ENCODE data around the gene CIB4. TPM values are rescaled to one million over a fixed set of nuclear protein-coding genes. Genes with fewer than 3 reads are reported as not detected.

The CIB4 gene
- total RNA-seq = not detected in 2 replicates

- Mint-ChIP-seq H3K27ac (no peak within 1 kb of the TSS), H3K36me3 (ENCODE audit: low read depth) (no peaks in the 10 kb centered on the region), H3K9me3 (no peaks in the 10 kb centered on the region), H3K27me3 (ENCODE audit: low read depth) (peaks cover 15% of the 10 kb centered on the region), H3K4me1 (ENCODE audit: low read depth) (no peaks in the 10 kb centered on the region), H3K4me3 (ENCODE audit: low read depth) (no peak within 1 kb of the TSS)
- no peak for DNase-seq (ENCODE audit: low spot score)
- intact Hi-C loops (cut with micrococcal nuclease) = no loop called here
Measured at GRCh38 chr2:26640781-26641564, at the start of gene CIB4. Gene CIB4 (minus strand): TSS chr2:26641366. CDS start chr2:26641314, 52 bp downstream.

- DNase-seq (ENCODE audit: low spot score) = no peak
- Mint-ChIP-seq H3K9me3 (no peaks in the 10 kb centered on the region), H3K27me3 (ENCODE audit: low read depth) (peaks cover 33% of the 10 kb centered on the region)
Measured at GRCh38 chr2:26687801-26688200, 46.6 kb upstream of the CIB4 start.

GRCh38 chr2:26687328-26687727 lies 46.2 kb upstream of the CIB4 start:
- Mint-ChIP-seq H3K4me1 (ENCODE audit: low read depth) (no peaks in the 10 kb centered on the region), H3K4me3 (ENCODE audit: low read depth) (no peak overlapping the region), H3K27me3 (ENCODE audit: low read depth) (peaks cover 33% of the 10 kb centered on the region), H3K27ac (no peak overlapping the region), H3K36me3 (ENCODE audit: low read depth) (no peaks in the 10 kb centered on the region), H3K9me3 (no peaks in the 10 kb centered on the region)
- DNase-seq (ENCODE audit: low spot score) = no peak
- intact Hi-C loops (cut with micrococcal nuclease) = no loop called here

More at GRCh38 chr2:26687801-26688200, 46.6 kb upstream of the CIB4 start:
- no peaks in the 10 kb centered on the region for H3K36me3 Mint-ChIP-seq (ENCODE audit: low read depth)
- H3K27ac Mint-ChIP-seq = no peak overlapping the region
- H3K4me1 Mint-ChIP-seq (ENCODE audit: low read depth) = no peaks in the 10 kb centered on the region
- intact Hi-C loops (cut with micrococcal nuclease) = no loop called here
- H3K4me3 Mint-ChIP-seq (ENCODE audit: low read depth) = no peak overlapping the region

- Mint-ChIP-seq H3K36me3 (ENCODE audit: low read depth) (no peaks in the 10 kb centered on the region), H3K4me1 (ENCODE audit: low read depth) (no peaks in the 10 kb centered on the region), H3K27ac (no peak overlapping the region), H3K4me3 (ENCODE audit: low read depth) (no peak overlapping the region), H3K27me3 (ENCODE audit: low read depth) (peaks cover 30% of the 10 kb centered on the region), H3K9me3 (no peaks in the 10 kb centered on the region)
- no peak for DNase-seq (ENCODE audit: low spot score)
- intact Hi-C loops (cut with micrococcal nuclease) = no loop called here
Measured at GRCh38 chr2:26685989-26686839, 45.0 kb upstream of the CIB4 start.

- intact Hi-C loops (cut with micrococcal nuclease) = no loop called here
Measured at GRCh38 chr2:26685341-26685740, 44.2 kb upstream of the CIB4 start.

GRCh38 chr2:26683583-26683982 lies 42.4 kb upstream of the CIB4 start:
- Mint-ChIP-seq H3K27ac (no peak overlapping the region), H3K9me3 (no peaks in the 10 kb centered on the region), H3K4me1 (ENCODE audit: low read depth) (no peaks in the 10 kb centered on the region), H3K27me3 (ENCODE audit: low read depth) (peaks cover 21% of the 10 kb centered on the region), H3K4me3 (ENCODE audit: low read depth) (no peak overlapping the region), H3K36me3 (ENCODE audit: low read depth) (no peaks in the 10 kb centered on the region)
- intact Hi-C loops (cut with micrococcal nuclease) = no loop called here
- DNase-seq (ENCODE audit: low spot score) = no peak

More at GRCh38 chr2:26685341-26685740, 44.2 kb upstream of the CIB4 start:
- no peaks in the 10 kb centered on the region for H3K36me3 Mint-ChIP-seq (ENCODE audit: low read depth)
- H3K9me3 Mint-ChIP-seq = no peaks in the 10 kb centered on the region
- no peak for DNase-seq (ENCODE audit: low spot score)
- H3K27ac Mint-ChIP-seq = no peak overlapping the region
- no peak overlapping the region for H3K4me3 Mint-ChIP-seq (ENCODE audit: low read depth)
- no peaks in the 10 kb centered on the region for H3K4me1 Mint-ChIP-seq (ENCODE audit: low read depth)
- peaks cover 24% of the 10 kb centered on the region for H3K27me3 Mint-ChIP-seq (ENCODE audit: low read depth)

GRCh38 chr2:26682155-26682554 lies 41.0 kb upstream of the CIB4 start:
- Mint-ChIP-seq H3K27ac (no peak overlapping the region), H3K4me1 (ENCODE audit: low read depth) (no peaks in the 10 kb centered on the region), H3K36me3 (ENCODE audit: low read depth) (no peaks in the 10 kb centered on the region), H3K9me3 (no peaks in the 10 kb centered on the region), H3K27me3 (ENCODE audit: low read depth) (peaks cover 21% of the 10 kb centered on the region), H3K4me3 (ENCODE audit: low read depth) (no peak overlapping the region)
- DNase-seq (ENCODE audit: low spot score) = no peak
- intact Hi-C loops (cut with micrococcal nuclease) = no loop called here

- H3K4me1 Mint-ChIP-seq (ENCODE audit: low read depth) = no peaks in the 10 kb centered on the region
- intact Hi-C loops (cut with micrococcal nuclease) = no loop called here
- peaks cover 16% of the 10 kb centered on the region for H3K27me3 Mint-ChIP-seq (ENCODE audit: low read depth)
- no peak for DNase-seq (ENCODE audit: low spot score)
- H3K9me3 Mint-ChIP-seq = no peaks in the 10 kb centered on the region
- H3K36me3 Mint-ChIP-seq (ENCODE audit: low read depth) = no peaks in the 10 kb centered on the region
- H3K4me3 Mint-ChIP-seq (ENCODE audit: low read depth) = no peak overlapping the region
- no peak overlapping the region for H3K27ac Mint-ChIP-seq
Measured at GRCh38 chr2:26681656-26682055, 40.5 kb upstream of the CIB4 start.

- H3K4me1 Mint-ChIP-seq (ENCODE audit: low read depth) = no peaks in the 10 kb centered on the region
- H3K4me3 Mint-ChIP-seq (ENCODE audit: low read depth) = no peak overlapping the region
- H3K27ac Mint-ChIP-seq = no peak overlapping the region
- no peaks in the 10 kb centered on the region for H3K36me3 Mint-ChIP-seq (ENCODE audit: low read depth)
- intact Hi-C loops (cut with micrococcal nuclease) = no loop called here
- peaks cover 7% of the 10 kb centered on the region for H3K27me3 Mint-ChIP-seq (ENCODE audit: low read depth)
- DNase-seq (ENCODE audit: low spot score) = no peak
- no peaks in the 10 kb centered on the region for H3K9me3 Mint-ChIP-seq
Measured at GRCh38 chr2:26679867-26680266, 38.7 kb upstream of the CIB4 start.

- DNase-seq (ENCODE audit: low spot score) = no peak
- H3K4me3 Mint-ChIP-seq (ENCODE audit: low read depth) = no peak overlapping the region
- intact Hi-C loops (cut with micrococcal nuclease) = no loop called here
- H3K27ac Mint-ChIP-seq = no peak overlapping the region
- H3K27me3 Mint-ChIP-seq (ENCODE audit: low read depth) = peaks cover 7% of the 10 kb centered on the region
- no peaks in the 10 kb centered on the region for H3K4me1 Mint-ChIP-seq (ENCODE audit: low read depth)
- no peaks in the 10 kb centered on the region for H3K36me3 Mint-ChIP-seq (ENCODE audit: low read depth)
- no peaks in the 10 kb centered on the region for H3K9me3 Mint-ChIP-seq
Measured at GRCh38 chr2:26678035-26678434, 36.9 kb upstream of the CIB4 start.

GRCh38 chr2:26675651-26676255 lies 34.6 kb upstream of the CIB4 start:
- Mint-ChIP-seq H3K36me3 (ENCODE audit: low read depth) (no peaks in the 10 kb centered on the region), H3K4me3 (ENCODE audit: low read depth) (no peak overlapping the region), H3K27ac (no peak overlapping the region), H3K9me3 (no peaks in the 10 kb centered on the region), H3K4me1 (ENCODE audit: low read depth) (no peaks in the 10 kb centered on the region), H3K27me3 (ENCODE audit: low read depth) (peaks cover 7% of the 10 kb centered on the region)
- no peak for DNase-seq (ENCODE audit: low spot score)
- intact Hi-C loops (cut with micrococcal nuclease) = no loop called here

- H3K9me3 Mint-ChIP-seq = no peaks in the 10 kb centered on the region
- no peaks in the 10 kb centered on the region for H3K4me1 Mint-ChIP-seq (ENCODE audit: low read depth)
- H3K36me3 Mint-ChIP-seq (ENCODE audit: low read depth) = no peaks in the 10 kb centered on the region
- H3K27ac Mint-ChIP-seq = no peak overlapping the region
- no peak for DNase-seq (ENCODE audit: low spot score)
- peaks cover 10% of the 10 kb centered on the region for H3K27me3 Mint-ChIP-seq (ENCODE audit: low read depth)
- intact Hi-C loops (cut with micrococcal nuclease) = no loop called here
- H3K4me3 Mint-ChIP-seq (ENCODE audit: low read depth) = no peak overlapping the region
Measured at GRCh38 chr2:26674771-26675170, 33.6 kb upstream of the CIB4 start.

Measured in activated T-helper 2 cell treated with anti-CD3 and anti-CD28 coated beads, Interferon-gamma antibody, Interleukin-2, Interleukin-4, amounts not matched to agents 10 μg/mL and 5 μg/mL and 100 μg/mL, durations not matched to agents 14 hours and 24 hours and 36 hours (primary cell).